Measurements from ENCODE around the gene ROBO3.
A peak's percentile ranks its signal among the peaks of the same experiment; 100 is the strongest.

The ROBO3 gene

GRCh38 chr11:124892146-124892545 lies 26.9 kb downstream of the ROBO3 start:
- DNase-seq = no peak

DNA sequence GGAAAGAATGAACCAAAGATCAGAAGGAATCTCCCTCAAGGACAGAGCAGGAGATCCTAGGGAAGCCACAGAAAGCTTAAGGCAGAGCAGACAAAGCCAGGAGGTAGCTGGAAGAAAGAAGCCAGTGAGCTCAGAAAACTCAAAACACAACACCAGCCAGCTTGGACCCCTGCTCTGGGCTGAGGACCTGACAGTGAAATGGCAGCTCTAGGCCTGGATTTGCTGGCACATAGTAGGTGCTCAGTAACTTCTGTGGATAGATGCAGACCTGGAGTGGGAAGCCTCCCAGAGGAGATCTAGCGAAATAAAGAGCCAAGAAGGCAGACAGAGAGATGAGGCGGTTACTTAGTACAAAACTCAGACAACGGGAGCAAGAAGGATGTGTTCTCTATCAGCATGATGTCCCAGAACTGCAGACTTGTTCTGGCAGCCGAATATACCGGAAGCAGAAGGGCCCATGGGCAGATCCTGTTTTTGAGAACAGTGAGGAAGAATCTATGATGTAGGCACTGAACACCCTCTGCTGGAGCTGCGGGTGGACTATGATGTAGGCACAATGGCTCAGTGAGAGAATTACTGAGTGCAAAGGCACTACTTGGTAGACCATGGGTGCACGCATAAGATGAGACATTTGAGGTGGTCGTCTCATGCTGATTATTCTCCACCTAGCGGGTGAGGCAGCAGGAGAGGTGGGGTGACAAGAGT lies 27.7 kb downstream of the ROBO3 start:
- DNase-seq = peak; percentile 13

- no peak for DNase-seq
Measured at GRCh38 chr11:124893781-124894401, 28.7 kb downstream of the ROBO3 start.

DNA sequence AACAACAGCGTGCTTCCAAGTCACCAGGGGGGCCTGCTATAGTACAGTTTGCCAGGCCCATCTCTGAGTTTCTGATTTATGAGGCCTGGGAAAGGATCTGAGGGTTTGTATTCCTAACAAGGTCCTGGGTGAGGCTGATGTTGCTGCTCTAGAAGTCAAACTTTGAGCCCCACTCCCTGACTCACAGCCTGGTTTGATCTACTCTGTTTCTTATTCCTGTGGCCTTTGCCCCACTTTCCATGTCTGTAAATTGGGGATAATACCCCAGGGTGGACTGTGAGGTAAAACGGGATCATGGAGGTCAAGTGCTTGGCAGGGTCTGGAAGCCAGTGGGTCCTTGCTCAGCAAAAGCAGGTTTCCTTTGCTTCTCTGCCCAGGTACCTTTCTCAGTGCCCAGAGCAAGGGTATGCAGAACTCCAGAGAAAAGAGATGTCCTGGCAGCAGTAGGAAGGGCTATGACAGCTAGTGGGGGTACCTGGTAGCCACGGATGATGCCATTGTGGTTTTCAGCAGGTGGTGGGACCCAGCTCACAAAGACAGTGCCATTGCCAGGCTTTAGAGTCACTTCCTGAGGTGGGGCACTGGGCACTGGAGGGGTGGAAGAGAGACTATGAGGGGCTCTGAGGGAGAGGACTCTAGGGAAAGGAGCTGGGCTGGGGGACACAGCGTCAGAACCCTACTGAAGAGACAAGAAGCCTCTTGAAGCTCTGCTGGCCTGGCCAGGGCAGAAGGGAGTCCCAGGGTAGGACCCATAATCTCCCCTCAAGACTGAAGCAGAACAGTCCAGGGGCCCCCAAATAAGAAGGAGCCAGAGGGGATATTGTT lies 29.6 kb downstream of the ROBO3 start:
- DNase-seq = no peak

DNA sequence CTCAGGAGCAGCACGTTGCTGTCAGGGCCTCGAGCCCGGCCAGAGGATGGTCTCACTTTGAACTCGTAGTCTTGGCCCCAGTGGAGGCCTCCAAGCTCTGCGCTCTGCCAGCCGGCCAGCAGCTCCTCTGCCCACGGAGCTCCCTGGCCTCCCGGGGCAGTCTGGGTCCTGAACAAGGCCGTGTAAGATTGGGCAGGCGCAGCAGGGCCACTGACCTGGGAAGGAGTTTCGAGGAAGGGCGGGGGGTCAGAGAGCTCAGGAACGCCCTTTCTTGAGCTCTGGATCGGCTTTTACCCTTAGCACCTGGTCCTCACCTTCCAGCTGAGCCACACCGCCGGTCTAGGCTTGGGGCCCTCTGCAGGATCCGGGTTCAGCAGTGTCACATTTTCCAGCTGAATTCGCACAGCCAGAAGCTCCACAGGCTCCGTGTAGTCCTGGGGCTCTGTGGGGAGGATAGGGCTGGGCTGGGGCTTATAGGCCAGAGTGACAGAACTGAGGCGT lies 30.3 kb downstream of the ROBO3 start:
- no peak for DNase-seq

DNA sequence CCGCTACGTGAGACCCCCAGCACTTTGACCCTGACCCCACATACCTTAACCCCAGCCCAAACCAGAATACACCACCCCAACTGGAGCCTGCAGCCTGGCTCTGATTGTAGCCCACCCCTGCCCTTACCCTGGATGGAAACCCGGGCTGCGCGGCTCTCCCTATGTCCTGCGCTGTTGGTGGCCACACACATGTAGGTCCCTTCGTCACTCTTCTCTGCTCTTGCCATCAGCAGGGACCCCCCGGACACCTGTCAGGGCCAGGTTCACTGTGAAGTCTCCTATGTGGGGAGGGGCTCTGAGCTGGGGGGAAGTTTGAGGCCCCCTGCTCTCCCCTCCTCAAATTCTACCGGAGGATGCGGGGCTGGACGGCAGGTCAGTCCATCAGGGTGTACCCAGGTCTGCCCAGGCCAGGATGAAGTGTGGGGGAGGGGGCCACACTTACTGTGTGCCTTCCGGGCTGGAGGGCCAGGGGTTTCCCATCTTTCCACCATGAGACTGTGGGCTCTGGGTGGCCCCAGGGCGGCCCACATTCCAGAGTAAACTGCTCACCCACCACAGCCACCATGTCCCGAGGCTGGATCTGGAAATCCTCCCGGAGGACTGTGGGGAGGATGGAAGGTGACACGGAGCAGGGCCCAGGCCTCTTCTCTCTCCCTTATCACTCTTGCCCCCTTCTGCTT lies 31.0 kb downstream of the ROBO3 start:
- no peak for DNase-seq

DNA sequence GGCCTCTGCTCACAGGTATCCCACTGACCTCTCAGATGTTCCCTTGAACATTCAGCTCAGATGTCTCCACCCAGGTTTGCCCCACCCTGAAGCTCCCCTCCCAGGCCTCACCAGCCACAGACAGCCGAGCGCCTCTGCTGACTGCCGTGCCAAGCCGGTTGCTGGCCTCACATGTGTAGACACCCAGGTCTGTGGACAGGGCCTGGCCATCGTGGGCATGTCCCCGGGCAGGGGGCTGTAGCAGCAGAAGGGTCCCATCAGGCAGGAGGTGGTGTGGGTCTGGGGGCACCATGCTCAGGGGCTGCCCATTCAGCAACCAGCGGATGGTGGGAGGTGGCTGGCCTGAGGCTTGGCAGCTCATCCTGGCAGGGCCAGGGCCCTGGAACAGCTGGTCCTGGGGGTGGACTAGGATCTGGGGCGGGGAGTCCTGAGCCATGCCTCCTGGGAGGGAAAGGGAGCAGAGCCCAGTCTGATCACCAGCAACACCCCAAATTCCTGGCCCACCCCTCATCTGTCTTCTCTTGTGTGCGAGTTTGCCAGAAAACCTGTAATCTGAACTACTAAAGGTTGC lies 31.7 kb downstream of the ROBO3 start:
- DNase-seq = no peak

- DNase-seq = peak; percentile 78
Measured at GRCh38 chr11:124897674-124898262, 32.5 kb downstream of the ROBO3 start, which contains the start of gene ROBO4. ROBO4 (minus strand) TSS chr11:124897865; CDS start chr11:124897795, 70 bp downstream.

DNA sequence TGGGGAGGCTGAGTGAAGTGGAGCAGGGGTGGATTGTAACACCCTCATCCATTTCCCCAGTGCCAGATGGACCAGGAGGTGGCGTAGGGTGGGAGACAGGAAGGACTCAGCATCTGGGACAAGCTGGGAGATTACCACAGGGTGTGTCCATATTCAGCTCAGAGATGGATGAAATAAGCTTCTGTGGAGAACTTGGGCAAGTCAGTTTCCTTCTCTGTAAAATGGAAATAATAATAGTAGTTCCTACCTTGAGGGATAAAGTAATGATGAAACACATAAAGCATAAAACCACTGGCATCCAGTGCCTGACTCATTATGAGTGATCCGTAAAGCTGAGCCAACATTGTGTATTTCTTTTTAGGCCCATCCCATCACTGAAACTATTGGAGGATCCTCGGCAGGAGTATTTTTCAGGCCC lies 33.0 kb downstream of the ROBO3 start:
- DNase-seq = peak; percentile 27

GRCh38 chr11:124898711-124899110 lies 33.5 kb downstream of the ROBO3 start:
- DNase-seq = no peak

DNA sequence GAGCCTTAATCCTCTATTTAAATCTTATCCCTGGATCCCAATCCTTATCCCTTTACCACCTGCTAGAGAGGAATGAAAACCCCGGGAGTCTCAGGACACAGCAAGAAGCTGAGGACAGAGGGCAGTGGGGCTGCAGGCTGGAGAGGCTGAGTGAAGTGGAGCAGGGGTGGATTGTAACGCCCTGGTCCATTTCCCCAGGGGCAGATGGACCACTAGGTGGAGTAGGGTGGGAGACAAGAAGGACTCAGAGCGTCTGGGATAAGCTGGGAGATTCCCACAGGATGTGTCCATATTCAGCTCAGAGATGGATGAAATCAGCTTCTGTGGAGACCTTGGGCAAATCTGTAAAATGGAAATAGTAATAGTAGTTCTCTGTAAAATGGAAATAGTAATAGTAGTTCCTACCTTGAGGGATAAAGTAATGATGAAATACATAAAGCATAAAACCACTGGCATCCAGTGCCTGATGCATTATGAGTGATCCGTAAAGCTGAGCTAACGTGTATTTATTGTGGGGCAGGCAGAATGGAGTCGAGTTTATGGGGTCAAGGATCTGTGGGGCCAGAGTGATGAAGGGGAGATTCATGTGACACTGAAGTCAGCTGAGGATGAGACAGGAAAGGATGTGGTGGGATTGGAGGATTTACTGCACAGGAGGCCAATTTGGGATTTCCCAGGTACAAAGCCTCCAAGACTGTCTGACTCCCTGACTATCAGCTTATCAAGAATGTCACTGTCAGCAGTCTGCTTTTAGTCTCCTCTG lies 34.3 kb downstream of the ROBO3 start:
- no peak for DNase-seq

DNA sequence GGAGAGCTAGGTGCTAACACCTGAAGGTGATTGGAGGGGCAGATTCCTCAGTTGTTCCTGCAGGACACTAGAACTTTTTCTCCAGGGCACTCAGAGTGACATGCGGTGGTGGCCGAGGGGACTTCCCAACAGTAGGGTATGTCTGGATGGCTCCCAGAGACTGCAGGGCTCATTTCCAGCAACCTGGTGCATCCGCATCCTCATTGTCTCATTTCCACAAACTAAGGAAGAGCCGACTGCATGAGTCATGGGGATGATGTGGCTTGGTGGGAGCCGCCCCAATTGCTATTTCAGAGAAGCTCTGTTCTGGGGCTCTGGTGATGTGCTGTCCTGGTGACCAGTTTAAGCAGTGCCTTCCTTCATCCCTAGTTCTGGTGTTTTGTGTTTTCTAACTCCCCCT lies 35.2 kb downstream of the ROBO3 start:
- no peak for DNase-seq

GRCh38 chr11:124902616-124903015 lies 37.4 kb downstream of the ROBO3 start:
- DNase-seq = no peak

DNA sequence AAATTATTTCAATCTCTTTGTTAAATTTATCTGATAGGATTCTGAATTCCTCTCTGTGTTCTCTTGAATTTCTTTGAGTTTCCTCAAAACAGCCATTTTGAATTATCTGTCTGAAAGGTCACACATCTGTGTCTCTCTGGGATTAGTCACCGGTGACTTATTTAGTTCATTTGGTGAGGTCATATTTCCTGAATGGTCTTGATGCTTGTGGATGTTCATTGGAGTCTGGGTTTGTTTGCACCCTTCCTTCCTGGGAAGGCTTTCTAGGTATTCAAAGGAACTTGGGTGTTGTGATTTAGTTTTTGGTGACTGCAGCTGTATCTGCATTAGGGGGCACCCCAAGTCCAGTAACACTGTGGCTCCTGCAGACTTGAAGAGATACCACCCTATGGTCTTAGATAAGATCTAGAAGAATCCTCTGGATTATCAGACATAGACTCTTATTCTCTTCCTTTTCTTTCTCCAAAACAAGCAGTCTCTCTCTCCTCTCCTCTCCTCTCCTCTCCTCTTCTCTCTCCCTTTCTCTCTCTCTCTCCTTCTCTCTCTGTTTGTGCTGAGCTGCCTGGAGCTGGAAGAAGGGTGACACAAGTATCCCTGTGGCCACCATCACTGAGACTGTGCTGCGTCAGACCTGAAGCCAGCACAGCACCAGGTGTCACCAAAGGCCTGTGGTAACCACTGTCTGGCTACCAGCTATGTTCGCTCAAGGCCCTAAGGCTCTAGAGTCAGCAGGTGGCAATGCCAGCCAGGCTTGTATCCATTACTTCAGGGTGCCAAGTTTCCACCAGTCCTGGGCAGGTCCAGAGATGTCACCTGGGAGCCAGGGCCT lies 50.5 kb downstream of the ROBO3 start:
- no peak for DNase-seq

GRCh38 chr11:124916370-124916710 lies 51.1 kb downstream of the ROBO3 start:
- no peak for DNase-seq

GRCh38 chr11:124917115-124917637 lies 51.9 kb downstream of the ROBO3 start:
- DNase-seq = no peak

DNA sequence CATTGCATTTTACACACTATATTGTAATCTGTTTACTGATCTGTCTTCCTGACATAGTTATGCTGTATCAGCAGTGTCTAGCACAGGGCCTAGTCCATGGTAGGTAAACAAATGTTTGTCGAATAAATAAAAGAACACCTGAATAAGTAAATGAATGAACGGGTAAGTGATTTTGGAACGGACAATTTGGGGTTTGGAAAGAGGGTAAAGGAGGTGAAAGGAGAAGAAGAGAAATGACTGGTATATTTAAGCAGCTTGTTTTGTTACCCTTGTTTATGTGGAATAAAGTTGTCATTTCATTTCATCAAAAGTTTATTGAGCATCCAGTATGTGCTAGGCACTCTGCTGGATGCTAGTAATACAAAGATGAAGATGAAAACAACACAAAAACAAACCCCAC lies 53.7 kb downstream of the ROBO3 start, which contains the start of gene HEPN1:
HEPN1 (plus strand) TSS at position 301 of the 400 bp plus-strand sequence.
- no peak for DNase-seq

GRCh38 chr11:124919898-124920297 lies 54.7 kb downstream of the ROBO3 start:
- DNase-seq = no peak

DNA sequence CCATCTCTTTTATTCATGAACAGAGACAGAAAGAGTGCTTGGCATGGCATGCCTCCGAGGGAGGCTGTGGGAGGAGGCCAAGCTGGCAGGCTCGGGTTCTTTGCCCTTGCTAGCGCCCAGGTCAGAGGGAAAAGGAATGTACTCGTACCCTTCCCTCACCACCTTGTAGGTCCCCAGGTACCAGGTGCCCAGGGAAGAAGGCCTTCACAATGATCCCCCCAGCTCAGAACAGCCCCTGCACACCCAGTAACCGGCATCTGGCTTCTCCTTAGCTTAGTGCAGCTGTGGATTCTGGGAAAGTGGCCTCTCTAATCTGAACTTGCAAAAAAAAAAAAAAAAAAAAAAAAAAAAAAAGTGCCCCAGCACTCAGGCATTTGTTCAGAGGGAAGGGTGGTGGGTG lies 55.1 kb downstream of the ROBO3 start:
- no peak for DNase-seq
